ENCODE data around the gene HMCN2. TPM values are rescaled to one million over a fixed set of nuclear protein-coding genes. Genes with fewer than 3 reads are reported as not detected.

HMCN2 gene
- total RNA-seq, 1 donor from 2014 or later, result not detected

DNA sequence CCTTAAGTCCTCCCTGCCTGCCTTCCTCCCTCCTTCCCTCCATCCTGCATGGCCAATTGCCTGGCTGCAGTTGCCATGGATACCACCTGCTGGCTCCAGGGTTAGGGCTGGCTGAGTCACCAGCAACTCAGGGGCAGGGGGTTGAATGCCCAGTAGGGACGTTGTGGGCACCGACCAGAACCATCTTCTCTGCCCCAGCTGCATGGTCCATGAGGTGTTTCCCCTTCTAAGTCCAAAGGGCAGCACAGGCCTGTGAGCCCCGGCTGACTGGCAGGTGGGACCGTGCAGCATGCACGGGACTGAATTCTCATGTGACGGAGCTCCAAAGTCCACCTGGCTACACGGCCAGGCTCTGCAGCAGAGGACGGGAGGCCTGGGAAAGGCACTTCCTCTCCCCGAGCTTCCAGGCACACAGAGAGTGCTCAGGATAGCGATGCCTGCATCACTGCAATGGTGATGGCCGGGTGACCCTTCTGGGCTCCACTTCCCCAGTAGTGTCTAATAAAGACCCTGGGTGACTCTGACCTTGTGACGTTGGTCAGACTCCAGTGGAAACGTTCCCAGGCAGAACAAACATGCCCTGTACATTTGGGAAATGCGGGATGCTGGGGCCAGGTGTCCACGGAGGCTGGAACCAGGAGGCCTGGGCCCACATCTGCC is 184.9 kb downstream of the HMCN2 start:
- peak; percentile 81 for DNase-seq (ENCODE audit: low read depth)

GRCh38 chr9:130451004-130451390 is 185.4 kb downstream of the HMCN2 start:
- DNase-seq (ENCODE audit: low read depth), result no peak

DNA sequence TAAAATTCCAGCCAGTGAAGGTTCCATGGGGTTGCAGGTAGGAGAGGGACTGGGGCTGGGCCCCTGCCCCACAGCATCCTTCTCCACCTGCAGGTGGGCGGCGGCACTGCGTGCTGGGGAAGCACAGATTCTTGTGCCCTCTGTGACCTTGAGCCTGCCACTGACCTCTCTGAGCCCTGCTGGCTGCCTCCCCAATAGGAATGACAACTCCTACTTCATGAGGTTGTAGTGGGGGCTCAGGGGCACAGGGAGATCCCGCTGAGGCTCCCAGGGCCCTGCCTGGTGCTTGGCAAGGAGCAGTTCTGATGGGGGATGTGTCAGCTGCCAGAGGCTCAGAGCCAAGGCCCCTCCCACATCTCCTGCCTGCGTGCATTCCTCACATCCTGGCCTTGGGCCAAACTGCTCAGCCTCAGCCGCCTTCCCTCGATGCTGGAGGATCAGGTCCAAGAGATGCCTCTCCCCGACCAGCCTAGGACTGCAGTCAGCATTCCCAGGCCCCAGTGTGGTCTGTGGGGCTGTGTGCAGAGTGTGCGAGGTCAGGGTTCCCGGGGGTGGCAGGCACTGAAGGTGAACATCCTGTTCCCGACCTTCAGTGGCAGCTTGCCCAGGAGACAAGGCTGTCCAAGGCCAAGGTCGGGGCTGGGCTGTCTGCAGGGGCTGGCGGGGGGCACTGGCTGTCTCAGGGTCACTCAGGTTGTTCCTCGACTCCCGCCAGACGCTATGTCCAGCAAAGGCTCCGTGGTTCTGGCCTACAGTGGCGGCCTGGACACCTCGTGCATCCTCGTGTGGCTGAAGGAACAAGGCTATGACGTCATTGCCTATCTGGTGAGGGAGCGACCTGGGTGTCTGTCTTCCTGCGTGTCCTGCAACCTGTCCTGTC is 186.2 kb downstream of the HMCN2 start:
- DNase-seq (ENCODE audit: low read depth), result peak; percentile 93

- DNase-seq (ENCODE audit: low read depth), result no peak
Observed at GRCh38 chr9:130452835-130453234, 187.3 kb downstream of the HMCN2 start.

GRCh38 chr9:130453487-130453886 is 187.9 kb downstream of the HMCN2 start:
- DNase-seq (ENCODE audit: low read depth), result peak; percentile 80

DNA sequence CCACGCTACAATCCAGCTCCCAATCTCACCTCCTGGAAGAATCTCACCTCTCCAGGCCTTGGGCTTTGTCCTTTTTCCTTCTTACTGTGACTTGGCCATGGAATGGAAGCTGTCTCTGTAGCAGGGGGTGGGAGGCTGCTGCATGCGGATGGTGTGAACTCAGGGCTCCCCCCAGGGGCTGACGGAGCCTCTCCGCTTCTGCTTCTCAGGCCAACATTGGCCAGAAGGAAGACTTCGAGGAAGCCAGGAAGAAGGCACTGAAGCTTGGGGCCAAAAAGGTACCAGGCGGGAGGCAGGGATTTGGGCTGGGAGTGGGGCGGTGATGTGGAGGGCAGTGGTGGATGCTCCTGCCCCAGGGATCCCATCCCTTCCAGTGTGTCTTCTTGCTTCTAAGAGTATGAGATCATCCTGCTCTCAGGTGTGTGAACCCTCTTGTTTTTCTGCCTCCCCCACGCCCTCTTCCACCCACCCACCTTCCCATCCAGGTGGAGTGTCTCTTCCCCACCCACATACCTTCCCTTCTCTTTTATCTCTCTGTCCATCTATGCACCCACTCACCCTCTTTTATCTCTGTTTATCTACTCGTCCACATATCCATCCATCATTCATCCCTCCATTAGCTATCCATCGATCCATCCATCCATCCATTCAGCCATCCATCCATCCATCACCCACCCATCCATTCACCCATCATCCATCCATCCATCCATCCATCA is 188.7 kb downstream of the HMCN2 start:
- DNase-seq (ENCODE audit: low read depth), result no peak

- no peak for DNase-seq (ENCODE audit: low read depth)
Observed at GRCh38 chr9:130454812-130455325, 189.3 kb downstream of the HMCN2 start.

DNA sequence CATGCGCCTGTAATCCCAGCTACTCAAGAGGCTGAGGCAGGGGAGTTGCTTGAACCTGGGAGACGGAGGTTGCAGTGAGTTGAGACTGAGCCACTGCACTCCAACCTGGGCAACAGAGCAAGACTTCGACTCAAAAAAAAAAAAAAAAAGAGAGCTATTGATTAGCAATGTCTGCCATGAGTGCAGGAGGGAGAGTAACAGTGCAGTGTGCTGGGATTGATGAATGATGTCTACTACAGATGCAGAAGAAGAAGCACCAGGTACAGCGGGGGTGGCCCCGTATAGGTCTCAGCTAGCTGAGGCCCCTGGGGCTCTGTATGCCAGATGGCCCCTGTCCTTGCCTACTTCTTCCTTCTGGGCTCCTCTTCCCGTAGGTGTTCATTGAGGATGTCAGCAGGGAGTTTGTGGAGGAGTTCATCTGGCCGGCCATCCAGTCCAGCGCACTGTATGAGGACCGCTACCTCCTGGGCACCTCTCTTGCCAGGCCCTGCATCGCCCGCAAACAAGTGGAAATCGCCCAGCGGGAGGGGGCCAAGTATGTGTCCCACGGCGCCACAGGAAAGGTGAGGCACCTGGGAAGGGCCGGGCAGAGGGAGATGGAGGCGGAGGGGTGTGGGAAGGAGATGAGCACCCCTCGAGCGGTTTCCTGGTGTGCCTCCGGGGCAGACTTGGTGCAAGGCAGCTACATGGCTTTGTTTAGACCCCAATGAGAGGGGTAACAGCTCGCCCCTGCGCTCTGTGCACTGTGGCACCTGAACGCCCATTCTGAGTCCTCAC is 192.7 kb downstream of the HMCN2 start:
- DNase-seq (ENCODE audit: low read depth), result no peak

DNA sequence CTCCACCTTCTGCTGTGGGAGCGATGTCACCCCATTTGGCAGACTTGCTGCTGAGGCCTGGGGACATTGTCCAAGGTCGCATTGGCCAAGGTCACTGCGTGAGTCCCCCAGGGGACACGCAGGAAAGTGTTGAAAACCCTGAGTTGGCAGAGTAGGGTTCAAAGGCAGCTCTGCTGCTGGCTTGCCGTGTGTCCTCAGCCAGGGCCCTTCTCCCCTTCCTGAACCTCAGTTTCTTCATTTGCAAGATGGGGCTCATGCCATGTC is 193.2 kb downstream of the HMCN2 start:
- no peak for DNase-seq (ENCODE audit: low read depth)

DNA sequence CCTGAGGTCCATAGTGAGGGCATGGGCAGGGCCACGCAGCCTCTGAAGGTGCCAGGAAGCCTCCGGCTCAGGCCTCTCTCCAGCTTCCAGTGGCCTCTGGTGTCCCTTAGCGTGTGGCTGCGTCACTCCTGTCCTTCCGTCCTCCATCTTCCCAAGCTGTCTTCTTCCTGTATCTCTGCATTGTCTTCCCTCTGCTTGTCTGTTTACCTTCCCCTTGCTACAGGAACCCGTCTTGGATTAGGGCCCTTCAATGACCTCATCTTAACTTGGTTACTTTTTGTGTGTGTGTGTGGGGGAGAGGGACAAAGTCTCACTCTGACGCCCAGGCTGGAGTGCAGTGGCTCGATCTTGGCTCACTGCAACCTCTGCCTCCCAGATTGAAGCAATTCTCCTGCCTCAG is 193.6 kb downstream of the HMCN2 start:
- DNase-seq (ENCODE audit: low read depth), result no peak

- no peak for DNase-seq (ENCODE audit: low read depth)
Observed at GRCh38 chr9:130459941-130460669, 194.5 kb downstream of the HMCN2 start.

DNA sequence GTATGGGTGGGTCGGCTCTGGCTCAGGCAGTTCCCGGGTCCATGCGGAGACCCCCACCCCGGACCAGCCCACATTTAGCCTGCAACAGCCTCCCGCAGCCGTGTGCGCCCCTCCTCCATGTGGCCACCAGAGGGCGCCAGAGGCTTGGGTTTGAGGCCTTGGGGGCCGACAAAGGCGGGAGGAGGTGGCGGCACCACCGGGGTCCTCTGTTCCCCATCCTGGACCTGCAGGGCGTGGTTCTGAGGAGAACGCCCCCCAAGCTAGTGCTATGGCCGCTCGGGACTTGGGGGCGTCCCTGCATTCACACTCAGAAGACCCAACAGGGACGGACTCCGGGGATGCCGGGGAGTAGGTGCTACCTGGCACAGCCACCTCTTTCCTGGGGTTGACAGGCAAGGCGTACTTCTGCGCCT is 195.7 kb downstream of the HMCN2 start:
- DNase-seq (ENCODE audit: low read depth), result no peak

GRCh38 chr9:130461731-130462130 is 196.2 kb downstream of the HMCN2 start:
- no peak for DNase-seq (ENCODE audit: low read depth)

DNA sequence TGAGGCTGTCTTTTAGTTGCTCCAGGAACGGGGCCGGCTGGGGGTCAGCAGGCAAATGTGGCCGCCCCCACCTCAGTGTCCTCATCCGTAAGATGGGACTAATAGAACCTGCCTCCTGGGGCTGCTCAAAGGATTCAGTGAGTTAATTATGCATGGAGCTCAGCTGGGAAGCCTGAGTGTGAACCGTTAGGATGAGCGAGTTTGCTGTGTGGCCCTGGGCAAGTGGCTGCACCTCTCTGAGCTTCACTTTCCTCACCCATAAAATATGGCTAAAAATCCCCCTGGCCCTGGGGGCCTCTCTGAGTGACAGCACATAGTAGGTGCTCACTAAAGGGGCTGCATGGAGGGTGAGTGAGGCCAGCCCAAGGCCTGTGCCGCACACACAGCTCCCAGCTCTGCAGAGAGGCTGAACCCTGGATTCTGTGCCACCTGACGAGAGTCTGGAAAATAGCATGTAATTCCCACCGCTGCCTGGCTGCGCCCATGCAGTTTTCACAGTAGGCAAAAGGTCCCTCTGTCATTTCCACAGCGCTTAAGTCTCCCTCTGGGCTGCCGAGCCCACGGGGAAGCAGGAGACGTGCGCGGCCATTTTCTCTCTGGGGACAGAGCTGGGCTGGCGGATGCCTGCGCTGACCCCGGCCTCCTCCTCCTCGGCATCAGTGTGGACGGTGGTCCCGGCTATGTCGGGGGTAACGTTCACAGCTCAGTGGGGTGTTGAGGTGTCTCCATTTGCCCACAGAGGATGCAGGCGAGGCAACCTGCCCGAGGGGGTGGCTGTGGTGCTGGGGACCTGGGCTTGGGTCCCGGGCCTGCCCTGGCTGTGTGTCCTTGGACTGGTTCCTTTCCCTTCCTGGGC is 197.4 kb downstream of the HMCN2 start:
- no peak for DNase-seq (ENCODE audit: low read depth)

DNA sequence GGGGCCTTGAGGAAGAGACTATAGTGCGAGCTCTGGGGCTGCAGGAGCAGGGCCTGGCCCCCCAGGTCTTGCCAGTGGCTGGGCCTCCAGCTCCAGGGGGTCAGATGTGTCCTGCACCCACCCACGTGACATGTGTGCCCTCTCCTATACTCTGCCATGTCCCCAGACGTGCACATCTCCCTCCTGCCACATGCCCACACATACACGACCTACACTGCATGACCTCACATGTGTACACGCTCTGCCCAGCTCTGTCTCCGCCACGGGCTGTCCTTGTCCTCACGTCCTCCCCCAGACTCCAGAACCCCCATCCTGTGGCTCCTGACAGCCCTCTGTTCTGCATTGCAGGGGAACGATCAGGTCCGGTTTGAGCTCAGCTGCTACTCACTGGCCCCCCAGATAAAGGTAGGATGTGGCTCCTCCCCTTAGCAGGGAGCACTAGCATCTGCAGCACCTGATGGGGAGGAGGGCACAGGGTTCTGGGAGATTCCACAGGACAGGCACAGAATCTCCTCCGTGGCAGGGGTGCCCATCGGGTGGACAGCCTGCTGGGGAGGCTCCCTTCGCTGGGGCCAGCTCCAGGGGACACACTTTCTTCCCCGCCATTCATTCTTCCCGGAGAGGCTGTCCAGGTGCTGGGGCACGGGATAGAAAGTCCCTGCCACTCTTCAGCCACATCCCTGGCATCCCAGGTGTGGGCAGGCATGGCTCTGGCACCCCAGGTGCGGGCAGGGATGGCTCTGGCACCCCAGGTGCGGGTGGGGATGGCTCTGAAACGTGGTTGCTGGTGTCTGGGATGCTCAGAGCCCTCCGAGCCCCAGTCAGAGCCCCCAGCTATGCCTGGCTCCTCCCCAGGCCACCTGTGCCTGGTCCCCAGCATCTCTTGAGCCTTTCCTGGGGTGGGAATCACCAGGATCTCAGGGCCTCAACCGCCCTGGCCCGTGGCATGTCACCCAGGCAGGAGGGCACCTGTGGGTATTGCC is 198.5 kb downstream of the HMCN2 start:
- no peak for DNase-seq (ENCODE audit: low read depth)

DNA sequence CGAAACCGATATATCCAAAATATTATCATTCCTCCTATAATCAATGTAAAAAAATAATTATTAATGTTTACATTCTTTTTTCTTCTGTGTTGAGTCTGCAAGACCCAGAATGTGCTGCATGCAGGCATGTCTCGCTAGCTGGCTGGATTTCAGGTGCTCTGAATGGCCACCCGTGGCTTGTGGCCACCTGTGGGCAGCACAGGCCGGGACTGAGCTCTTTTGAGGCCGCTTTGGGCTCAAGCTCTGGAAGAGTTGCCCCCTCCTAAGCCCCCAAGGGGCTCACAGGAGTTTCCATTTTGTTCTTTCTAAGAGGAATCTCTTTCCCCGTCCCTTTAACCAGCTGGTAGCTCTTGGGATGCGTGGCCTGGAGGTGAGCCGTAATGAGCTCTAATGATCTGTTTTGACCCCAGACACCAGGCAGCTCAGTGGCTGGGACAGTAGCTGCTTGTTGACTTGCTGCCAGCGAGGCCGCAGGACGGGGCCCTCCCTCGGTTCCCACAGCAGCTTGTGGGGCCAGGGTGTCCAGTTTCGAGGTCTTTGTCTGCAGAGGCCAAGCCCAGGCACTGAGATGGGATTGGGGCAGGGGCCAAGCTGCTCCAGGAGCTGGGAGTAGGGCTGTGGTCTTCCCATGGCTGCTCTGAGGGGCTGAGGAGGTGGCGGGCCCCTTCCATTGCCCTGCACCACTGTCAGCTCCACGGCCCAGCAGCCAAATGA is 200.0 kb downstream of the HMCN2 start:
- DNase-seq (ENCODE audit: low read depth), result no peak

GRCh38 chr9:130466537-130467217 is 201.1 kb downstream of the HMCN2 start:
- DNase-seq (ENCODE audit: low read depth), result no peak

DNA sequence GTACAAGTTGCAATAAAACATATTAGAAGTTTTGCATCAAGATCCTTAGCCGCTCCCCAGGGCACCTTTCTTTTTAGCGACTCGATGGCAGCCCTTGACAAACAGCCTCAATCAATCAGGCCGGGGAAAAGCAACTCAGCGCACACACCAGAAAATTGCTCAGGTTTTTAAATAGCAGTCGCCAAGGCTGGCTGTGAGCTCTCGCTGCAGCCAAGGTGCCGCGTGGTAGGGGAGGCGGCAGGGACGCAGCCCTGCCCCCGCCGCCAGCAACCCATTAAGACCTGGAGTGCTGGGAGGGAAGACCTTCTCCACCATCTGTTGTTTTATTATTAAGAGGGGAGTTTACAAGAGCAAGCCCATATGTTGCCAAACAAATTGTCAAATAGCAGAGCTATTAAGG is 201.8 kb downstream of the HMCN2 start:
- DNase-seq (ENCODE audit: low read depth), result no peak
